ENCODE measurements around the gene MOCS2.

DNA sequence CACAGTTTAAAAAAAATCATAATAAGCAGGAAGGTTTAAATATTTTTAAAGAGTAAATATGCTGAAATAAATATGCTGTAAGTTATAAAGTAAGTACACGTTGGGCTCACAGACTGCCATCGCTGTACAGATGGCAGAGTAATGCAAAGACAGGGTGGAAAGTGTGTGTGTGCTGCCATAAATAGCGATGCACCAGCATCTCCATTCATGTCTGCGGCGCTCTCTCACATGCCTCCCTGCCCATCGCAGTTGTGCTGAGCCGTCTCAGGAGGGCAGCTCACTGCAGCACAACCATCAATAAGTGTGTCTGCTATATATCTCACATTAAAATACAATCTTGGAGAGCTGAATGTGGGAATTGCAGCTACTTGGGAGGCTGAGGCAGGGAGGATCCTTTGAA is 14.3 kb downstream of the MOCS2 start:
- TF ChIP-seq SP4 (IDR thresholded peaks at IDR 0.05; ENCODE audit: low read length) (no peak), TAF1 (IDR thresholded peaks at IDR 0.05; ENCODE audit: low read depth, low read length) (no peak), POLR2A (IDR thresholded peaks at IDR 0.05; ENCODE audit: control extremely low read depth in 1 of 2, low read depth in 2 of 2, low read length in 2 of 2) (no peak), CHD2 (IDR thresholded peaks at IDR 0.05; ENCODE audit: low read length) (no peak), TEAD4 (IDR thresholded peaks at IDR 0.05; ENCODE audit: low read depth, low read length) (no peak), ZNF274 (IDR thresholded peaks at IDR 0.05; ENCODE audit: borderline replicate concordance, extremely low read depth, low read length) (no peak), YY1 (IDR thresholded peaks at IDR 0.05; ENCODE audit: low read depth, low read length) (no peak), POLR2AphosphoS5 (IDR thresholded peaks at IDR 0.05; ENCODE audit: low read depth, low read length) (no peak), KDM1A (IDR thresholded peaks at IDR 0.05; ENCODE audit: borderline replicate concordance, low read length) (no peak), JUN (IDR thresholded peaks at IDR 0.05; ENCODE audit: low read depth, low read length) (no peak), KDM5A (IDR thresholded peaks at IDR 0.05; ENCODE audit: low read length) (no peak)
- TF ChIP-seq, protein P1, sequence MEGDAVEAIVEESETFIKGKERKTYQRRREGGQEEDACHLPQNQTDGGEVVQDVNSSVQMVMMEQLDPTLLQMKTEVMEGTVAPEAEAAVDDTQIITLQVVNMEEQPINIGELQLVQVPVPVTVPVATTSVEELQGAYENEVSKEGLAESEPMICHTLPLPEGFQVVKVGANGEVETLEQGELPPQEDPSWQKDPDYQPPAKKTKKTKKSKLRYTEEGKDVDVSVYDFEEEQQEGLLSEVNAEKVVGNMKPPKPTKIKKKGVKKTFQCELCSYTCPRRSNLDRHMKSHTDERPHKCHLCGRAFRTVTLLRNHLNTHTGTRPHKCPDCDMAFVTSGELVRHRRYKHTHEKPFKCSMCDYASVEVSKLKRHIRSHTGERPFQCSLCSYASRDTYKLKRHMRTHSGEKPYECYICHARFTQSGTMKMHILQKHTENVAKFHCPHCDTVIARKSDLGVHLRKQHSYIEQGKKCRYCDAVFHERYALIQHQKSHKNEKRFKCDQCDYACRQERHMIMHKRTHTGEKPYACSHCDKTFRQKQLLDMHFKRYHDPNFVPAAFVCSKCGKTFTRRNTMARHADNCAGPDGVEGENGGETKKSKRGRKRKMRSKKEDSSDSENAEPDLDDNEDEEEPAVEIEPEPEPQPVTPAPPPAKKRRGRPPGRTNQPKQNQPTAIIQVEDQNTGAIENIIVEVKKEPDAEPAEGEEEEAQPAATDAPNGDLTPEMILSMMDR (IDR thresholded peaks at IDR 0.05; ENCODE audit: control extremely low read depth in 1 of 3, insufficient read depth in 1 of 3, low read depth in 1 of 3, low read length in 3 of 3) = no peak
